Endothelial cell of umbilical vein (primary cell): ENCODE results near the gene MUC22. TPM values are rescaled to one million over a fixed set of nuclear protein-coding genes. Genes with fewer than 3 reads are reported as not detected.

Source experiments
- BruUV-seq: library from RNA; stranded (reverse); fragments of 400-500 nt; replicated peaks from 2 replicates; lab custom pipeline; 2021; lab: Mats Ljungman, UMichigan
- CTCF ChIA-PET: fragments of 300-600, 350-600 bp; sonication (Branson Sonifier 250); formaldehyde crosslinking; loops from one replicate; lab custom pipeline; 2021; ENCODE audit warnings: antibody characterized with exemption, inconsistent platforms; lab: Charles Lee
- POLR2A ChIA-PET: fragments of 300-600, 350-600 bp; sonication (Branson Sonifier 250); formaldehyde crosslinking; loops from one replicate; lab custom pipeline; 2021; ENCODE audit warnings: antibody characterized with exemption, inconsistent platforms; lab: Charles Lee
- DNase-seq: peaks from one replicate; pipeline ENCODE4 v3.0.0-alpha.2; 2011; ENCODE audit warnings: low read depth, low spot score
- FAIRE-seq: peaks from 2 replicates; lab custom pipeline; 2011; peaks lifted over from hg19 to GRCh38; lab: Jason Lieb, UNC
- H2AFZ ChIP-seq: 2 replicates; pipeline ENCODE4 v1.6.0; 2012; ENCODE audit warnings: low read depth, low read length, control low read depth, inconsistent platforms
- H3K27ac ChIP-seq: 2 replicates; pipeline ENCODE4 v1.5.1; 2011; ENCODE audit warnings: low read depth, mild to moderate bottlenecking, control low read depth, low read length, moderate library complexity; ENCODE audit not compliant: insufficient read depth
- H3K27me3 ChIP-seq, 2 experiments: 2 replicates each; pipeline versions ENCODE4 v1.6.0 to v1.6.1; 2011; ENCODE audit warnings: low read length in 2 of 2, mixed read lengths in 1 of 2; ENCODE audit not compliant: control insufficient read depth in 2 of 2, insufficient read depth in 2 of 2
- H3K36me3 ChIP-seq, 2 experiments: 2 replicates in 1 of 2; 3 replicates in 1 of 2; pipeline ENCODE4 v1.5.1; 2011; ENCODE audit warnings: low read length in 2 of 2, mild to moderate bottlenecking in 1 of 2, moderate library complexity in 1 of 2; ENCODE audit not compliant: control insufficient read depth in 2 of 2, insufficient read depth in 2 of 2; ENCODE audit errors: extremely low read depth in 1 of 2
- H3K4me1 ChIP-seq: 3 replicates; pipeline ENCODE4 v1.5.1; 2011; ENCODE audit warnings: mild to moderate bottlenecking, low read length; ENCODE audit not compliant: control insufficient read depth, insufficient read depth; ENCODE audit errors: extremely low read depth
- H3K4me2 ChIP-seq: 2 replicates; pipeline ENCODE4 v1.6.1; 2011; ENCODE audit warnings: low read length, control low read depth, mixed read lengths; ENCODE audit not compliant: insufficient read depth
- H3K4me3 ChIP-seq, 3 experiments: fragments of 200-600 bp in 1 of 3; sonication (generic), shearing (Covaris generic) in 1 of 3; replicated peaks in 1 of 3; 2 replicates each; pipeline ENCODE4 v1.5.1; 2011 to 2016; ENCODE audit warnings: control low read depth in 3 of 3, low read length in 3 of 3, mild to moderate bottlenecking in 2 of 3, inconsistent platforms in 1 of 3, low read depth in 1 of 3, moderate library complexity in 1 of 3; ENCODE audit not compliant: insufficient read depth in 1 of 3
- H3K79me2 ChIP-seq: 2 replicates; pipeline ENCODE4 v1.6.0; 2012; ENCODE audit warnings: low read length, inconsistent platforms; ENCODE audit not compliant: control insufficient read depth, insufficient read depth
- H3K9ac ChIP-seq: replicated peaks from 2 replicates; pipeline ENCODE3; 2011; ENCODE audit warnings: low read length, control low read depth; ENCODE audit not compliant: insufficient read depth; ENCODE audit errors: extremely low read depth
- H3K9me1 ChIP-seq: replicated peaks from 3 replicates; pipeline ENCODE4 v1.6.0; 2011; ENCODE audit warnings: mild to moderate bottlenecking, low read length; ENCODE audit not compliant: control insufficient read depth, insufficient read depth; ENCODE audit errors: extremely low read depth
- H3K9me3 ChIP-seq: replicated peaks from 2 replicates; pipeline ENCODE4 v1.5.1; 2012; ENCODE audit warnings: low read length, inconsistent platforms; ENCODE audit not compliant: control insufficient read depth, insufficient read depth
- H4K20me1 ChIP-seq: replicated peaks from 2 replicates; pipeline ENCODE3; 2011; ENCODE audit warnings: mild to moderate bottlenecking, low read length; ENCODE audit not compliant: control insufficient read depth, insufficient read depth; ENCODE audit errors: extremely low read depth
- EZH2 ChIP-seq: IDR thresholded peaks from 2 replicates; pipeline ENCODE4 v1.6.1; 2012; ENCODE audit warnings: borderline replicate concordance, low read depth, mild to moderate bottlenecking, moderate library complexity, low read length, inconsistent platforms; ENCODE audit not compliant: severe bottlenecking
- FOS ChIP-seq: IDR thresholded peaks from 2 replicates; pipeline ENCODE4 v1.6.1; 2011; ENCODE audit warnings: mild to moderate bottlenecking, low read length, moderate library complexity, borderline replicate concordance; ENCODE audit not compliant: insufficient read depth
- GATA2 ChIP-seq: IDR thresholded peaks from 2 replicates; pipeline ENCODE4 v1.7.0; 2011; ENCODE audit warnings: low read depth, mild to moderate bottlenecking, moderate library complexity, mixed read lengths, low read length; ENCODE audit not compliant: insufficient read length, insufficient read depth
- JUN ChIP-seq: IDR thresholded peaks from 2 replicates; pipeline ENCODE4 v1.6.1; 2011; ENCODE audit warnings: borderline replicate concordance, low read depth; ENCODE audit not compliant: insufficient read length, insufficient read depth
- MYC ChIP-seq: IDR thresholded peaks from one replicate; pipeline ENCODE4 v1.6.1; 2011; ENCODE audit warnings: mild to moderate bottlenecking, low read depth, low read length
- POLR2A ChIP-seq: IDR thresholded peaks from 2 replicates; pipeline ENCODE4 v1.6.1; 2012; ENCODE audit warnings: low read depth, mild to moderate bottlenecking, control low read depth, low read length
- POLR2AphosphoS5 ChIP-seq: IDR thresholded peaks from 2 replicates; pipeline ENCODE4 v1.6.1; 2012; ENCODE audit warnings: low read depth, mild to moderate bottlenecking, control low read depth, low read length, moderate library complexity; ENCODE audit not compliant: insufficient read depth
- dilution Hi-C: fragments of 300-500 bp; cut with MboI; formaldehyde crosslinking; loops from one replicate; pipeline ENCODE4 v1.15.0; 2019; ENCODE audit warnings: low sequenced_read_pairs; ENCODE audit not compliant: extremely low pct_ligation_motif_present
- intact Hi-C: fragments of 100-400 bp; cut with micrococcal nuclease; formaldehyde crosslinking; loops from one replicate; pipeline ENCODE4 v1.10.0; 2022
- polyA plus RNA-seq, 4 experiments: library from polyadenylated mRNA; depleted of rRNA in 3 of 4; stranded (reverse) in 3 of 4; unstranded in 1 of 4; fragments of >200 nt; gene quantifications; 2 replicates each; pipeline versions ENCODE4 v1.2.1 to v1.2.3, GENCODE V29; 2011 to 2012; ENCODE audit warnings: missing spikeins in 1 of 4
- total RNA-seq: library from RNA; stranded (reverse); gene quantifications from 2 replicates; pipeline ENCODE4 v1.2.3, GENCODE V29; 2021
- TF ChIP-seq, protein P1 (sequence below), 2 donors: IDR thresholded peaks; 1 replicate in 1 of 2; 2 replicates in 1 of 2; pipeline ENCODE4 v1.5.1; 2011; ENCODE audit warnings: low read length in 2 of 2, mild to moderate bottlenecking in 2 of 2, moderate library complexity in 2 of 2, control low read depth in 1 of 2, inconsistent platforms in 1 of 2, low read depth in 1 of 2; ENCODE audit not compliant: insufficient read depth in 1 of 2; ENCODE audit errors: extremely low read depth in 1 of 2
- TF ChIP-seq, protein P2 (sequence below): IDR thresholded peaks from 2 replicates; pipeline ENCODE4 v1.6.1; 2011; ENCODE audit not compliant: insufficient read depth, insufficient read length

Gene MUC22
- total and polyA plus RNA-seq, 2 donors (not counting 3 experiments of a cell fraction or from before 2014, with no cell fraction given), result not detected

DNA sequence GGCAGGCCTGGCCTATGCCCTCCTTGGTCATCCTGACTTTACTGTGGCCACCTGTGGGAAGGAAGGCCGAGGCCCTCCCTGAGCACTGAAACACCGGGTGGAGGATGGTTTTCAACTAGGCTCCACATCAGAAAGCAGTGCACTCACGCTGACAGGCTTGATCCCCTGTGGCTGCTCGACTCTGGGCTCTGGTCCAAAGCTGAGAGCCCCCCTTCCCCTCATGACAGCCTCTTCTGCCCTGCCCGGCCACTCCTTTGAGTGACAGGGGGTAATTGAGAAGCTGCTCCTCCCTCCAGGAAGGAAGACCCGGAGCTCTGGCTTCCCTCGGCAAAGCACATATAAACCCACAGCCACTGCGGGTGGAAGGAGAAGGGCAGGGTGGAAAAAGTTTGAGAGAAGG, 43.6 kb downstream of the MUC22 start:
- dilution Hi-C loops (no loop called here), intact Hi-C loops (no loop called here)
- Histone ChIP-seq H3K36me3 (no peaks in the 10 kb centered on the region), H4K20me1 (no peaks in the 10 kb centered on the region), H2AFZ (no peak overlapping the region), H3K4me1 (no peaks in the 10 kb centered on the region), H3K9ac (no peak overlapping the region), H3K4me2 (no peak overlapping the region), H3K27me3 (peaks cover 7 to 11% of the 10 kb centered on the region in 2 experiments), H3K4me3 (no peak overlapping the region), H3K79me2 (no peaks in the 10 kb centered on the region), H3K27ac (no peak overlapping the region), H3K9me1 (no peaks in the 10 kb centered on the region), H3K9me3 (no peaks in the 10 kb centered on the region)
- TF ChIP-seq EZH2 (no peak), POLR2AphosphoS5 (no peak), GATA2 (no peak), JUN (no peak), FOS (no peak), MYC (no peak), POLR2A (no peak)
- TF ChIP-seq, protein P1, sequence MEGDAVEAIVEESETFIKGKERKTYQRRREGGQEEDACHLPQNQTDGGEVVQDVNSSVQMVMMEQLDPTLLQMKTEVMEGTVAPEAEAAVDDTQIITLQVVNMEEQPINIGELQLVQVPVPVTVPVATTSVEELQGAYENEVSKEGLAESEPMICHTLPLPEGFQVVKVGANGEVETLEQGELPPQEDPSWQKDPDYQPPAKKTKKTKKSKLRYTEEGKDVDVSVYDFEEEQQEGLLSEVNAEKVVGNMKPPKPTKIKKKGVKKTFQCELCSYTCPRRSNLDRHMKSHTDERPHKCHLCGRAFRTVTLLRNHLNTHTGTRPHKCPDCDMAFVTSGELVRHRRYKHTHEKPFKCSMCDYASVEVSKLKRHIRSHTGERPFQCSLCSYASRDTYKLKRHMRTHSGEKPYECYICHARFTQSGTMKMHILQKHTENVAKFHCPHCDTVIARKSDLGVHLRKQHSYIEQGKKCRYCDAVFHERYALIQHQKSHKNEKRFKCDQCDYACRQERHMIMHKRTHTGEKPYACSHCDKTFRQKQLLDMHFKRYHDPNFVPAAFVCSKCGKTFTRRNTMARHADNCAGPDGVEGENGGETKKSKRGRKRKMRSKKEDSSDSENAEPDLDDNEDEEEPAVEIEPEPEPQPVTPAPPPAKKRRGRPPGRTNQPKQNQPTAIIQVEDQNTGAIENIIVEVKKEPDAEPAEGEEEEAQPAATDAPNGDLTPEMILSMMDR (IDR thresholded peaks at IDR 0.05; ENCODE audit: extremely low read depth in 1 of 2, insufficient read depth in 1 of 2, low read depth in 1 of 2, low read length in 2 of 2), result no peak
- TF ChIP-seq, protein P2, sequence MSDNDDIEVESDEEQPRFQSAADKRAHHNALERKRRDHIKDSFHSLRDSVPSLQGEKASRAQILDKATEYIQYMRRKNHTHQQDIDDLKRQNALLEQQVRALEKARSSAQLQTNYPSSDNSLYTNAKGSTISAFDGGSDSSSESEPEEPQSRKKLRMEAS, result no peak
- no TSS peak for BruUV-seq
- no peak for FAIRE-seq
- no peak for DNase-seq
- ChIA-PET POLR2A (no interaction called here), CTCF (interaction anchor here (1.7 kb wide), 1 partner anchor 26 kb away, joined by 6 read pairs; no protein-coding TSS in a partner anchor)
